C4-2B (cell line): Measurements from ENCODE around the gene ADARB2.

Source experiments
- H3K27ac ChIP-seq: fragments of 450-650 bp; 2 replicates; pipeline ENCODE4 v1.5.1; 2017
- ZFX ChIP-seq: fragments of 450-650 bp; IDR thresholded peaks from 2 replicates; pipeline ENCODE4 v1.6.1; 2017
- TF ChIP-seq, protein P1 (sequence below): fragments of 450-650 bp; conservative IDR thresholded peaks from 2 replicates; pipeline ENCODE4 v1.5.1; 2017; ENCODE audit warnings: mild to moderate bottlenecking

ADARB2 gene

DNA sequence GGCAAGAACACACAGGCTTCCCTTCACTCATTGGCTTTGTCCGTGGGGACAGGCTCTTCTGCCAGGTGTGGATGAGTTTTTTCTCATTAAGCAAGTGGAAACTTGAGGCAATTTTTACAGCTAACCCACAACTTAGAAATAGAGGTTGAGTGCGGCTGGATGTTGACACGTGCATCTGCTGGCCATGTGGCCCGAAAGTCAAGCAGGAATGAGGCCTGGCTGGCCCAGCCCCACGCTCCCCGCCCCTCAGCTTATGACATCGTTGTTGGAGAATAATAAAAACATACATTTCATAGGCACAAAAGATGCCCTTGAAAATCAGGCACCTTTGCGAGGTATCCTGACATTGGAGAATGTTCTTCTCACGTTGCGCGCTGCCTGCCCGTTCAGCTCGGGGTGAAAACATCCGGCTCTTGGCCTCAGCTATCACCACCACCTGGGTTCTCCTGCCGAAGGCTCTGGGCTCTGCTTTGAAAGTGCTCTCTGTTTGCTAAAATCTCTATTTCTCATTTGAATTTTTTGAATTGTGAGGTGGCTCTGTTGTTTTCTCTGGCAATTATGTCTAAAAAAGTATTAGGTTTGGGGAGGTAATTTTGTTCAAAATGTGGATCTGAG lies 370.4 kb downstream of the ADARB2 start:
- no peak overlapping the region for H3K27ac ChIP-seq
- TF ChIP-seq ZFX: no peak
- TF ChIP-seq, protein P1, sequence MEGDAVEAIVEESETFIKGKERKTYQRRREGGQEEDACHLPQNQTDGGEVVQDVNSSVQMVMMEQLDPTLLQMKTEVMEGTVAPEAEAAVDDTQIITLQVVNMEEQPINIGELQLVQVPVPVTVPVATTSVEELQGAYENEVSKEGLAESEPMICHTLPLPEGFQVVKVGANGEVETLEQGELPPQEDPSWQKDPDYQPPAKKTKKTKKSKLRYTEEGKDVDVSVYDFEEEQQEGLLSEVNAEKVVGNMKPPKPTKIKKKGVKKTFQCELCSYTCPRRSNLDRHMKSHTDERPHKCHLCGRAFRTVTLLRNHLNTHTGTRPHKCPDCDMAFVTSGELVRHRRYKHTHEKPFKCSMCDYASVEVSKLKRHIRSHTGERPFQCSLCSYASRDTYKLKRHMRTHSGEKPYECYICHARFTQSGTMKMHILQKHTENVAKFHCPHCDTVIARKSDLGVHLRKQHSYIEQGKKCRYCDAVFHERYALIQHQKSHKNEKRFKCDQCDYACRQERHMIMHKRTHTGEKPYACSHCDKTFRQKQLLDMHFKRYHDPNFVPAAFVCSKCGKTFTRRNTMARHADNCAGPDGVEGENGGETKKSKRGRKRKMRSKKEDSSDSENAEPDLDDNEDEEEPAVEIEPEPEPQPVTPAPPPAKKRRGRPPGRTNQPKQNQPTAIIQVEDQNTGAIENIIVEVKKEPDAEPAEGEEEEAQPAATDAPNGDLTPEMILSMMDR: no peak

DNA sequence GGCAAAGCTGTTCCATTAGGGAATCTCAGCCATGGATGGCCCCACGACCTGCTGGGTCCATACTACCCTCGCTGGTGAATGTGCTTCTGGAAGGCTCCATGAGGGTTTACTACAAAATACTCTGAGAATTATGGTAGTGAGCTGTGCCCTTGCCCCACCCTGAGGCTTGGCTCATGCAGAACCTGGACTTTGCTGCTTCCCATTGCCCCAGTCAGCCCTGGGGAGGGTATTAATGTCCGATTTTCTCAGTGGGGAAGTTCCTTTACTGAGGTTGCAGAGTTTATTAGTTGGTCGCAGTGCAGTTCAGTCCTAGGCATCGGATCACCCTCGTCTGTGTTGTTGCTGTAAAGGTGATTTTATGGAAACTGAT lies 371.0 kb downstream of the ADARB2 start:
- TF ChIP-seq ZFX: no peak
- TF ChIP-seq, protein P1: no peak
- no peak overlapping the region for H3K27ac ChIP-seq

DNA sequence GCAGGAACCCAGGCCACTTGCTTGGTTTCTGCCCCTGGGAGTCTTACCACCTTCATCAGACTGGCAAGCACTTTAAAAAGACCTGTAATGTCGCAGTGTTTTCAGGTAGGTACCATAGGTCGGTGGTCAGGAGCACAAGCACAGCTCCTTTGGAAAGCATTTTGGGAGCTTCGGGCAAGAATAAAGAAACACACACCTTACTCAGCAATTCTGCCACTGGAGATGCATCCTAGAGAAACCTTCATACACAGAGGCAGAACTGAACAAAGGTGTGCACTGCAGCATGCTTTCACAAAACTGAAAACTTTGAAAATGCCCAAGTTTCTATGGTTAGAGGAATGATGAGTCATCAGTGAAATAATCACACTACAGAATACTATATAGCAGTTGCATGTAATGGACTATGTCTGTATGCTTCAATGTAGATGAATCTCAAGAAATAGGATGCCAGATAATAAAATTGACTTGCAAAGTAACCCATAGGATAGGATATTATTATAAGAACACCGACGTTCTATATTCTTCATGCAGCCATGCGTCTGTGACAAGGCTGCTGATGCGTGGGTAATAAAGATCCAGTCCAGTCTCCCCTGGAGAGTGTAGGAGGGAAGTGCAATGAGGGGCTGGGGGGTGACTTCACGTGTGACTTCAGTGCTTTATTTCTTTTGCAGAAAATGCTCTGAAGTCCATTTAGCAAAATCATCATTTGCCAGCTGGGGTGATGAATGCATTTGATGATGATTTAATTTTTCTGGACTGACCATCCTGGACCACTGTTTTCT lies 371.6 kb downstream of the ADARB2 start:
- TF ChIP-seq, protein P1: no peak
- no peak for TF ChIP-seq ZFX
- no peak overlapping the region for H3K27ac ChIP-seq

DNA sequence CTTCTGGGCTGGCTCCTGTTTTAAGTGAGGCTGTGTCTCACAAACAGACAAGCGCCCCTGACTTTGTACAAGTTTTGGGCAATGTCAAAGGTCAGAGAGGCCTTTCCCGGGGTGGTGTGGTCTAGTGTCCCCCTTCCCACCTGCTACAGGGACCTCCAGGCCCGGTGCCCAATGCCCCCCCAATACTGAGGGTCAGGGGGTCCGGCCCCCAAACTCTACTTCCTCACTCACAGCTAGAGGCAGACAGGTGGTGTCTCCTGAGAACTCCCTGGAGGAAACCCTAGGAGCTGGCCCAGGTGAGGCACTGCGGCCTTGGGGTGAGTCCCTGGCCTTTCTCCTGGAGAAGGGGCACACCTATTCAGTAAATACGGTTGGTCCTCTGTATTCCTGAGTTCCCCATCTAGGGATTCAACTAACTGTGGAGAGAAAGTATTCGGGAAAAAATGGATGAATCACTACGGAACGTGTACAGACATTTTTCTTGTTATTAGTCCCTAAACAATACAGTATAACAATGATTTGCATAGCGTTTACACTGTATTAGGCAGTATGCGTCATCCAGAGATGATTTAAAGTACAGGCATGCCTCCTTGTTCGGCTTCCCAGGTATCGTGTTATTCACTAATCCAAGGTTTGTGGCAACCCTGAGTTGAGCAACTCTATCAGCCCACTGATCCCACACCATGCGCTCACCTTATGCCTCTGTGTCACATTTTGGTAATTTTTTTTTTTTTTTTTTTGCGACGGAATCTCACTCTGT lies 373.0 kb downstream of the ADARB2 start:
- H3K27ac ChIP-seq: no peak overlapping the region
- TF ChIP-seq ZFX: no peak
- TF ChIP-seq, protein P1: no peak

DNA sequence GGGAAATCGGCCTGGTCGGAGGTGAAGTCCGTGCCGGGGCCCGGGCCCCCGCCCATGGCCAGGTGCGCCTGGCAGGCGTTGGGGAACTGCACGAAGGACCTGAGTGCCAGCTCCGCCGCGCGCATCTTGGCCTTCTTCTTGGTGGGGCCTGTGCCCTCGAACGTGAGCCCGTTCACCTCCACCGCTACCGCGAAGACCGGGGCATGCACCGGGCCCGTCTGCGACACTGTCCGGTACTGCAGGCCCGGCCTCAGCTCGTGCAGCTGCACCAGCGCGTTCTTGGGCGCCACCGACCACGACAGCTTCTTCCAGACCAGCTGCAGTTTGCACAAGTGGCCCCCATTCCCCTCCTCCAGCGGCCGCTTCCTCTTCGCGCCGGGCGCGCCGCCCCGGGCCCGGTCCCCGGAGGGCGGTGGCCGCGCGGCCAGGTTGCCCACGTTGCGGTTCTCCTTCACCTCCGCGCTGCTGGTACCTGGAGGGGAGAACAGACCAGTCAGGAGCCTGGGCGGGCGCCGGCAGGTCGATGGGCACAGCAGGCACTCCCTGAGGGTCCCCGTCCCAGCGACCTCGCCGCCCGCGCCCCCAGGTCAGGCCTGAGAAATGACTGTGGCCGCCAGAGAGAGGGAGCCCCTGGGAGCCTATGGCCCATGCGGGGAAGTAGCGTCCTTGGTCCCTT lies 373.7 kb downstream of the ADARB2 start:
- H3K27ac ChIP-seq: no peak overlapping the region
- no peak for TF ChIP-seq ZFX
- TF ChIP-seq, protein P1: no peak

DNA sequence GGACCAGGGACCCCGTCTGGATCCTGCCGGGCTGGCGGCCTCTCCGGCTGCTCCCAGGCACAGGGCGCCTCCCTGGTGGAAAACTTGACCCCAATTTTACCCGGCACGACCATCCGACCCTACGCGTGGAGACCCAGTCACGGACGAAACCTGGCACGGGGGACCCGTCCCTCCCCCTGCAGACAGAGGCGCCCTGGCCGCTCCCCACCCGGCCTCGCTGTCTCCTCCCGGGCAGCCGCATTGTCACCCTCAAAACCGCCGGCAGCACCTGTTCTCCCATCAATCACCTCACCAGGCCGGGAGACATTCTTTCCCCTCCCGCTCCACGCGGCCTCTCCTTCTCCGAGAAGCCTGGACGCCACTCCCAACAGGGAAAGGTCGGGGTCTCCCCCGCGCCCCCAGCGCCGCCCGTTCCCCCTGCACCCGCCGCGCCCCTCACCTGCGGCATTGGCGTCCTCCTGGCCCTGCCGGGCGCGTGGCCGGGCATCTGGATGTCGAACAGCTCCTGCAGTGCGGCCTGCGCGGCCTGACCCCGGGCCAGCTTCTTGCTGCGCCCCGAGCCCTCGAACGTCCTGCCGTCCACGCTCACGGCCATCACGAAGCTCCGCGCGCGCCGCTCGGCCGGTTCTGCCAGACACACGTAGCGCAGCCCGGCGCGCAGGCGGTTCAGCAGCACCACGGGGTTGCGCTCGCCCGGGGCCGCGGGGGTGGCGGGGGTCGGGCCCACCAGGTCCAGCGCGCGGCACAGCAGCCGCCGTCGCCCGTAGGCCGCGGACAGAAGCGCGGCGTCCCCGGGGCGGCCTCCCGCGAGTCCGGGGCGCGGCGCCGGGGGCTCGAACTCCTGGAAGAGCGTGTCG lies 374.5 kb downstream of the ADARB2 start:
- TF ChIP-seq, protein P1: no peak
- no peak overlapping the region for H3K27ac ChIP-seq
